Esophagus muscularis mucosa (tissue), 4 donors: ENCODE data around the gene TFAP2A. TPM values are rescaled to one million over a fixed set of nuclear protein-coding genes. Genes with fewer than 3 reads are reported as not detected.

Experiments
- DNase-seq: peaks from one replicate; pipeline ENCODE4 v3.0.0-alpha.2; 2017; ENCODE audit errors: extremely low spot score
- H3K27ac ChIP-seq, 4 donors: fragments of 200-600 bp; sonication (generic); replicated peaks in 1 of 4; 1 replicate in 3 of 4; 2 replicates in 1 of 4; pipeline ENCODE4 v1.5.1; 2016 to 2019; ENCODE audit warnings: mild to moderate bottlenecking in 1 of 4
- H3K27me3 ChIP-seq, 4 donors: fragments of 200-600 bp; sonication (generic); one replicate each; pipeline versions ENCODE4 v1.5.1 to v1.6.0; 2016 to 2019
- H3K36me3 ChIP-seq, 4 donors: fragments of 200-600 bp; sonication (generic); one replicate each; pipeline ENCODE4 v1.5.1; 2016 to 2019
- H3K4me1 ChIP-seq, 4 donors: fragments of 200-600 bp; sonication (generic); one replicate each; pipeline ENCODE4 v1.5.1; 2016 to 2019
- H3K4me3 ChIP-seq, 4 donors: fragments of 200-600 bp; sonication (generic); 1 replicate in 2 of 4; 2 replicates in 2 of 4; pipeline ENCODE4 v1.5.1; 2016 to 2019; ENCODE audit warnings: mild to moderate bottlenecking in 4 of 4, moderate library complexity in 1 of 4
- H3K9me3 ChIP-seq, 4 donors: fragments of 200-600 bp; sonication (generic); 1 replicate in 3 of 4; 2 replicates in 1 of 4; pipeline ENCODE4 v1.5.1; 2016 to 2019
- EP300 ChIP-seq: sonication (generic); formaldehyde crosslinking; IDR thresholded peaks from one replicate; pipeline ENCODE4 v1.6.1; 2017; ENCODE audit warnings: antibody characterized with exemption
- POLR2A ChIP-seq: fragments of 450-650 bp; IDR thresholded peaks from one replicate; pipeline ENCODE4 v1.6.1; 2017; ENCODE audit warnings: antibody characterized with exemption, moderate library complexity, mild to moderate bottlenecking, low read depth
- POLR2AphosphoS5 ChIP-seq, 2 donors: sonication (generic); formaldehyde crosslinking; IDR thresholded peaks; one replicate each; pipeline ENCODE4 v1.6.1; 2017; ENCODE audit warnings: antibody characterized with exemption in 2 of 2
- WGBS: methylation state at CpG from one replicate; pipeline ENCODE4 v1.1.5; 2018; 5-methylcytosine and 5-hydroxymethylcytosine counted together
- intact Hi-C: fragments of 100-400 bp; cut with DNase I; formaldehyde crosslinking; loops from one replicate; pipeline ENCODE4 v1.15.1; 2023
- small RNA-seq, 3 donors: library from RNA; depleted of rRNA; stranded (forward); fragments of <200 nt; gene quantifications; one replicate each; pipeline ENCODE3, GENCODE V24; 2016
- total RNA-seq, 4 donors: library from RNA; depleted of rRNA; stranded (reverse); fragments of >200 nt; gene quantifications; one replicate each; pipeline versions ENCODE4 v1.1.0 to v1.2.1, GENCODE V29; 2016
- TF ChIP-seq, protein P1 (sequence below), 3 experiments: fragments of 200-600 bp in 2 of 3; fragments of 450-650 bp in 1 of 3; sonication (generic) in 2 of 3; IDR thresholded peaks; one replicate each; pipeline ENCODE4 v1.5.1; 2017 to 2019; ENCODE audit warnings: antibody characterized with exemption in 3 of 3, mild to moderate bottlenecking in 2 of 3, moderate library complexity in 1 of 3

Gene TFAP2A
- total RNA-seq, 4 donors from 2014 or later: 0.69 to 3.0 (median 1.3) TPM

DNA sequence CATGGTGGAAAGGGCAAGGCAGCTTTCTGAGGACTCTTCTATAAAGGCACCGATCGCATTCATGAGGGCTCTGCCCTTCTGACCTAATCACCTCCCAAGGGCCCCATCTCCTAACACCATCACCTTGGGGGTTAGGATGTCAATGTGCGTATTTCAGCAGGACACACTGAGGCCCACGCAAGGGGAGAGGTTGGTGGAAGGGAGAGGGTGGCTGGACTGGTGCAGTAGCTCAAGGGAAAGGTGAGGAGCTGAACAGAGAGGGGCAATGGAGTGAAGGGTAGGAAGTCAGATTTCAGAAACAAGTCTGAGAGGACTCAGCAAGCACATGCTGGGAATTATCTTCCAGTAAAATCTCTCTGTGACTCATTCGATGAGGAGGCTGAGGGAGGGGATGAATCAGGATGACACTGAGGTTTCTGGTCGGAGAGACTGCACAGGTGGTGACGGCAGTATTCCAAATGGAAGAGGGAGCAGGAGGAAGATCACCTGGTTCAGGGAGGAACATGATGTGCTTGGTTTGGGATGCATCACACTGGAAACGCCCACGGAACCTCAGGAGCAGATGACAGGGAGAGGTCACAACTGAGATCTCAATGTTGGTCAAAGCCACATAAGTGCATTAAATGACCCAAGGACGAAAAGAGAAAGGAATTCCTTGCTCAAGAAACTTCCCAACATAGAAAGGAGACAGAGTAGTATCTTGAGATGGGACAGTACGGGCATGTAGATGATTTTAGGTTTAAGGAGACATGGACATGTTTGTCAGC lies 67.1 kb downstream of the TFAP2A start:
- intact Hi-C loops: no loop called here
- no peak for DNase-seq
- TF ChIP-seq POLR2AphosphoS5 (IDR thresholded peaks at IDR 0.05): no peak
- TF ChIP-seq, protein P1, sequence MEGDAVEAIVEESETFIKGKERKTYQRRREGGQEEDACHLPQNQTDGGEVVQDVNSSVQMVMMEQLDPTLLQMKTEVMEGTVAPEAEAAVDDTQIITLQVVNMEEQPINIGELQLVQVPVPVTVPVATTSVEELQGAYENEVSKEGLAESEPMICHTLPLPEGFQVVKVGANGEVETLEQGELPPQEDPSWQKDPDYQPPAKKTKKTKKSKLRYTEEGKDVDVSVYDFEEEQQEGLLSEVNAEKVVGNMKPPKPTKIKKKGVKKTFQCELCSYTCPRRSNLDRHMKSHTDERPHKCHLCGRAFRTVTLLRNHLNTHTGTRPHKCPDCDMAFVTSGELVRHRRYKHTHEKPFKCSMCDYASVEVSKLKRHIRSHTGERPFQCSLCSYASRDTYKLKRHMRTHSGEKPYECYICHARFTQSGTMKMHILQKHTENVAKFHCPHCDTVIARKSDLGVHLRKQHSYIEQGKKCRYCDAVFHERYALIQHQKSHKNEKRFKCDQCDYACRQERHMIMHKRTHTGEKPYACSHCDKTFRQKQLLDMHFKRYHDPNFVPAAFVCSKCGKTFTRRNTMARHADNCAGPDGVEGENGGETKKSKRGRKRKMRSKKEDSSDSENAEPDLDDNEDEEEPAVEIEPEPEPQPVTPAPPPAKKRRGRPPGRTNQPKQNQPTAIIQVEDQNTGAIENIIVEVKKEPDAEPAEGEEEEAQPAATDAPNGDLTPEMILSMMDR (IDR thresholded peaks at IDR 0.05): no peak
- no peak for TF ChIP-seq POLR2A
- TF ChIP-seq EP300: no peak
- Histone ChIP-seq H3K4me3 (no peak overlapping the region), H3K36me3 (no peaks in the 10 kb centered on the region), H3K27ac (no peak overlapping the region), H3K4me1 (no peaks in the 10 kb centered on the region), H3K9me3 (no peaks in the 10 kb centered on the region), H3K27me3 (no peaks in the 10 kb centered on the region)
- WGBS: 92% methylated on average over 11 of the region's 11 CpGs

Small RNA genes within 50 kb of the gene (small RNA-seq; reads per million reads assigned to genes)
- 0 reads per million in 3 donors for gene MIR5689

Other genes starting within 250 kb of the TFAP2A start
- 10 to 100 TPM; 15.8 to 23.2 (median 19.4) TPM for gene GCNT2, start 106.3 kb upstream of the TFAP2A start, total RNA-seq